LoVo (cell line): ENCODE results near the gene PRDM5.
"Not testable (repeated sequence)": the region's sequence is repeated elsewhere in the genome, so short reads cannot be mapped to it uniquely, and the experiment has no call there.

Source experiments
- DNase-seq: peaks from one replicate; pipeline ENCODE4 v3.0.0-alpha.2; 2016; ENCODE audit warnings: low spot score

The PRDM5 gene

GRCh38 chr4:120753854-120754253 is 168.7 kb downstream of the PRDM5 start:
- DNase-seq: no peak

DNA sequence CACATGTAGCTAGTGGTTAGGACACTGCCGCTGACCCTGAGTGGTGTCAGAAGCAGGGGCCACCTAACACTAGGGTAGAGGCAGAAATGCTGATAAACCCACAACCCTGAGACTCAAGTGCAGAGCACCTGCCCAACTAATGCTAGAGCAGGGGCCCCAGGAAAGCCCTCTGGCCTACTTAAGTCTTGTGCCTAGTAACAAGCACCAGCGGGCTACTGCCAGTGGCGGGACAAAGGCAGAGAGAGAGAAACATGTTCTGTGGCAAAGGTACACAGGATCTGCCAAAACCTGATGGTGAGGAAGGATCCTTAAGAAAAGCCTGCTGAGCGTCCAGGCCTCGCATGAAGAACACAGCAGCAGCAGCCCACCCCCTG is 172.4 kb downstream of the PRDM5 start:
- DNase-seq: no peak

GRCh38 chr4:120749445-120750151 is 172.9 kb downstream of the PRDM5 start:
- no peak for DNase-seq

GRCh38 chr4:120741636-120742035 is 180.9 kb downstream of the PRDM5 start:
- not testable (repeated sequence) for DNase-seq

DNA sequence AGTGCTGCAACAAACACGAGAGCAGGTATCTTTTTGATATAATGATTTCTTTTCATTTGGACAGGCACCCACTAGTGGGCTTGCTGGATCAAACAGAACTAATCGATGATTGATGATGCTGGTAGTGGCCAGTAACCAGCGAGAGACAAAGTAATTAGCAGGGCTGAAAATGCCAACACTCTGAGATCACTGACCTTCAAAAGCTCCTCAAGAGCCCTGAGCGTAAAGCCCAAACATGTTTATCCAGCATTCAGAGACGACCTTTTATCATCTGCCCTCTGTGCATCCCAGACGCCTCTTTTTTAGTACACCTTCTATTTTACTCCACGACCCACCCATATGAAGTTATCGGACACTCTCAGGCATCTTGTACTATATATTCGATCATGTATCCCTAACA is 186.2 kb downstream of the PRDM5 start:
- no peak for DNase-seq

GRCh38 chr4:120733968-120734367 is 188.6 kb downstream of the PRDM5 start:
- DNase-seq: no peak

- DNase-seq: no peak
These were observed 189.5 kb downstream of the PRDM5 start for GRCh38 chr4:120733054-120733453.

- no peak for DNase-seq
These were observed 191.0 kb downstream of the PRDM5 start for GRCh38 chr4:120731561-120731960.

DNA sequence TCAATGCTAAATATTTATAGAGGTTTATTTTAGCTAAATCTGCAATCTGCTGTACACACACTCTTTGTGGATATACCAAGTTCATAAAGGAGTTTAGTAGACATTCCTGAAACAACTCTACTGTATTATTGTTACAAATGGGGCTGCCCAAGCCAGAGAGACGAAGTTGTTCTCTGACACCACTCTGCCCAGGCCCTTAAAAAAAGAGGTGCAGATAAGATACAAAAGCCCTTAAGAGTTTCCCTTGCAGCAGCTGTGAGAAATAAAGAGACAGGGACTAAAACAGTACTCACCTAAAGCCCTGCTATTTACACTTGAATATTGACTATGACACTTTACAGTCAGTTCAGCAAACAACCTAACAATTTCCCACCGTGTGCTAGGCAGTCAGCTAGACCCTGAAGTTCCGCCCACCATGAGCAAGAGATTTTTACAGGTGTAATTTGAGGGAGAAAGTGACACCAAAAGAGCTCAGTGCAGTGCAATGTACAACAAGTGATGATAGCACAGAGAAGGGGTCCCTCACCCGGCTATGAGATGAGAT is 191.7 kb downstream of the PRDM5 start:
- DNase-seq: no peak

GRCh38 chr4:120728892-120729675 is 193.4 kb downstream of the PRDM5 start:
- DNase-seq: no peak

- no peak for DNase-seq
These were observed 196.6 kb downstream of the PRDM5 start for GRCh38 chr4:120725639-120726580.

- DNase-seq: no peak
These were observed 197.9 kb downstream of the PRDM5 start for GRCh38 chr4:120724656-120725055.

- no peak for DNase-seq
These were observed 198.5 kb downstream of the PRDM5 start for GRCh38 chr4:120723986-120724385.

DNA sequence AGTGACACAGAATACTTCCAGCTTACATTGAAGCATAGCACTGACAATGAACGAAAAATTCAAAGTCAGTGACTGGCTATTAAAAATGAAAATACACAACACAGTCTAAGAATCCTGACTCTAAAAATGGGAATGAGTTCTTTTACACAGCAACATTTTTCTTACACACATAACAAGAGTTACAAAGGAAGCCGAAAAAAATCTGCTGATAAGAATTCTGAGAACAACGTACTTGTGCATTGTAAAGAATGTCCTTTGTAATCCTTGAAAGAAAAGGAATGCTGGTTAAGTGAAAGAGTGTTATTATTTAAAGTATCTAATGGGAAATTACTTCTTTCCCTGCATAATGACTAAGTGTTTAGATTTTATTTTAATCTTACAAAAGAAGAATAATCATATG is 199.4 kb downstream of the PRDM5 start:
- no peak for DNase-seq

DNA sequence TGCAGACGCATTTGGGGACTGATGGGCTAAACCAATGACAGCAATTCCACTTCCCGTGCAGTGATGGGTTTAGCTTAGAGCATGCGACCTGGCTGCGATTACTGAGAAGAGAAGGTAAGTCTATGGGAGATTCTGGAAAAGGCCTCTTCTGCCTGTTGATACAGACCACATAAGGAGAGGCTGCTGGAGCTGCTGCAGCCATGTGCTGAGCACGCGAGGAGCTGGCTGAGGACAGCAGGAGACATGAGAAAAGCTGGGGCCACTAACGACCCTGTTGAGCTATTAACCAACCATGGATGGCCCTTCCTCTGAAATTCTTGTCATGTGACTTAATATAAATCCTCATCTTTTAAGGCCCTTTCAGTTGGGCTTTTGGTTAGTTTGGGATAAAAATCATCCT is 199.9 kb downstream of the PRDM5 start:
- no peak for DNase-seq

DNA sequence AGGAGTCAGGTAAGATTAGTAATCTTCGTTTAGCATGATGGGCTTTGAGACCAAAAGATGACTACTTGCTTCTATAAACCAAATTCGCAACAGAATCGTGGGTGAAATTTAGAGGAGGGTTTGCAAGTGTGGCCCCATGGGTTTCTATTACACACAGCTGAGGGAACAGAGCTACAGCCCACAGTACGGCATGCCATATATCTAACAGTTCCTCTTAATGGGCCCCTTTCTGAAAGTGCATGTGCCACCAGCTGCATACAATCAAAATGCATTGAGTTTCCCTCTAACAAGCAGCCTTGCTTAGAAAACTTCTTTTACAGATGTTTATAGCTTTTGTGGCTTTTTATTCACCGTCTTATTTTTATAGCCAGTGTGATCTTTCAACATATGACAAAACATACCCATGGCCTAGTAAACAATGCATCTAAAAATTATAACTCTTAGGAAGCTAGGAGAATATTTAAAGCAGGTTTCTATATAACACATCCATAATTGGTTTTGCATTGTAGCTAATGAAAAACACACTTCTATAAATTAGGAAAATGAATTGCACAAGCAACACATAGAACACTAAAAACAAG is 202.1 kb downstream of the PRDM5 start:
- no peak for DNase-seq

DNA sequence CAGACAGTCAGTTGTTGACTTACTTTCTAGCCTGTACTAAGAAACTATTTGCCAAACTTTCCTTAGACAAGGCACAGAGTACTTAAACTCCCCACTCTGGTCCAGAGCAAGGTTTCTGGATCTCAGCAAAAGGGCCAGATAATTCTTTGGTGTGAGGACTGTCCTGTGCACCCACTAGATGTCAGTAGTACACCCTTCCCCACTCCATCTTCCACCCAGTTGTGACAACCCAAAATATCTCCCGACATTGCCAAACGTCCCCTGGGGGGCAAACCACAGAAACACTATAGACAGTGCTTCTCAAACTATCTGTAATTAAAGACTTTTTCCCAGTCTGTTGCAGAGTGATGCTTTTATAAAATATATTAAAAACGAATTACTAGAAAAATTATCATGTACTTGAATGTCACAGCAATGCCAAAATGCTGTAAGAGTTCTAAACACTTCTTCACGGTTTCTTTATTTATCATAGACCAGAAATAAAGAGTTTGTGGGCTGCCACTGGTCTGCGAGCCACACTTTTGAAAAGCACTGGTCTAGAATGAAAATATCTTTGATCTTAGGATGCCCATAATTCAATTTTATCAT is 203.5 kb downstream of the PRDM5 start:
- peak; percentile 35 for DNase-seq

DNA sequence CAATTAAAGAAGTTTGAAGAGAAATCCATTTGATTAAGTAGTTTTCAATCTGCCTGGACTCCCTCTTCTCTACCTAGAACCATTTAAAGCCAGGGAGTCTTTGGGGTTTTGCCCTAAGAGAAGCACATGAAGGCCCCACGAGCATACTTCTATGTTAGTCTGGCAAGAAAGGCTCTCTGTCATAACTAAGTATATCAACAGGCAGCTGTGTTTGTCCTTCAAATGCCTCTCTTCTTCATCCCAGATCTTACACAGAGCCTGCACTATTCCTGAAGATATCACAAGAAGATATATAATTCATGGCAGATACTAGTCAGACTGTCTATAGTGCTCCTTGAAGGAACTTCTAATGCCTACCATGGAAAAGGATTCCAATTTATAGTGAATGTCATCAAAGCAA is 206.2 kb downstream of the PRDM5 start:
- no peak for DNase-seq

- no peak for DNase-seq
These were observed 208.0 kb downstream of the PRDM5 start for GRCh38 chr4:120714417-120715010.

- no peak for DNase-seq
These were observed 212.5 kb downstream of the PRDM5 start for GRCh38 chr4:120709991-120710390.

- no peak for DNase-seq
These were observed 218.0 kb downstream of the PRDM5 start for GRCh38 chr4:120704538-120704937.
